Mesendoderm (in vitro differentiated cells): ENCODE data around the gene CPNE1.
A peak's percentile ranks its signal among the peaks of the same experiment; 100 is the strongest.

Source experiments
- DNase-seq: peaks from one replicate; pipeline ENCODE4 v3.0.0; 2013
- H2AK5ac ChIP-seq: 2 replicates; pipeline ENCODE4 v1.6.1; 2013; ENCODE audit warnings: low read length, inconsistent platforms
- H2BK120ac ChIP-seq: 2 replicates; pipeline ENCODE4 v1.6.1; 2013; ENCODE audit warnings: low read depth, mild to moderate bottlenecking, low read length, moderate library complexity, mixed read lengths
- H2BK15ac ChIP-seq: replicated peaks from 2 replicates; pipeline ENCODE4 v1.6.1; 2013; ENCODE audit warnings: low read depth, mild to moderate bottlenecking, moderate library complexity
- H2BK5ac ChIP-seq: 2 replicates; pipeline ENCODE4 v1.6.1; 2013; ENCODE audit warnings: low read length, inconsistent platforms
- H3K18ac ChIP-seq: 2 replicates; pipeline ENCODE4 v1.6.1; 2013; ENCODE audit warnings: mild to moderate bottlenecking, low read length, mixed read lengths
- H3K23ac ChIP-seq: one replicate; pipeline ENCODE4 v1.6.1; 2013; ENCODE audit warnings: low read length
- H3K27ac ChIP-seq: 2 replicates; pipeline ENCODE4 v1.5.1; 2013; ENCODE audit warnings: low read depth, mild to moderate bottlenecking, inconsistent platforms, low read length, moderate library complexity
- H3K27me3 ChIP-seq: 2 replicates; pipeline ENCODE4 v1.6.1; 2013; ENCODE audit warnings: low read length, control low read depth, mild to moderate bottlenecking, inconsistent platforms; ENCODE audit not compliant: insufficient read depth, poor library complexity
- H3K36me3 ChIP-seq: 2 replicates; pipeline ENCODE4 v1.6.1; 2013; ENCODE audit warnings: low read length, inconsistent platforms; ENCODE audit not compliant: control insufficient read depth, insufficient read depth
- H3K4ac ChIP-seq: one replicate; pipeline ENCODE4 v1.6.1; 2013; ENCODE audit warnings: low read depth, mild to moderate bottlenecking, low read length, moderate library complexity
- H3K4me1 ChIP-seq: 2 replicates; pipeline ENCODE4 v1.6.1; 2013; ENCODE audit warnings: low read depth, low read length, inconsistent platforms; ENCODE audit not compliant: control insufficient read depth
- H3K4me2 ChIP-seq: 2 replicates; pipeline ENCODE4 v1.6.1; 2013; ENCODE audit warnings: low read length
- H3K4me3 ChIP-seq: 2 replicates; pipeline ENCODE4 v1.5.1; 2013; ENCODE audit warnings: mild to moderate bottlenecking, low read length
- H3K56ac ChIP-seq: one replicate; pipeline ENCODE4 v1.6.1; 2013; ENCODE audit warnings: low read length
- H3K79me1 ChIP-seq: 2 replicates; pipeline ENCODE4 v1.6.1; 2013; ENCODE audit warnings: low read length, inconsistent platforms
- H3K79me2 ChIP-seq: 2 replicates; pipeline ENCODE4 v1.6.1; 2013; ENCODE audit warnings: mild to moderate bottlenecking, low read length; ENCODE audit not compliant: control insufficient read depth, insufficient read depth
- H3K9ac ChIP-seq: 2 replicates; pipeline ENCODE4 v1.6.1; 2013; ENCODE audit warnings: low read length, inconsistent platforms
- H4K5ac ChIP-seq: one replicate; pipeline ENCODE4 v1.6.1; 2013; ENCODE audit warnings: low read length
- H4K8ac ChIP-seq: one replicate; pipeline ENCODE4 v1.6.1; 2013; ENCODE audit warnings: low read depth, mild to moderate bottlenecking, control low read depth, low read length, moderate library complexity
- WGBS: extraction: QIAGEN DNeasy Blood & Tissue Kit; methylation state at CpG from one replicate; pipeline ENCODE4 v1.1.7; 2013; ENCODE audit warnings: low lambda C conversion rate, missing lambda C conversion rate; ENCODE audit not compliant: insufficient coverage; ENCODE audit errors: extremely low coverage; 5-methylcytosine and 5-hydroxymethylcytosine counted together

Gene CPNE1

GRCh38 chr20:35699127-35699956 lies 34.6 kb upstream of the CPNE1 start, which contains the start of the genes NFS1 and ROMO1:
Gene NFS1, minus strand, starts transcription at chr20:35699352. Its CDS starts 64 bp downstream, at chr20:35699288.
Gene ROMO1, plus strand, starts transcription at chr20:35699405. Its CDS starts 228 bp downstream, at chr20:35699633.
- Histone ChIP-seq H4K8ac (no peak within 1 kb of the TSS), H2BK5ac (peak within 1 kb of the TSS; percentile 77), H3K18ac (peak within 1 kb of the TSS; percentile 15), H3K27me3 (no peaks in the 10 kb centered on the region), H3K27ac (peak within 1 kb of the TSS; percentile 83), H4K5ac (no peak within 1 kb of the TSS), H3K4me1 (no peaks in the 10 kb centered on the region), H2BK120ac (no peak within 1 kb of the TSS), H2BK15ac (no peak within 1 kb of the TSS), H3K36me3 (peaks cover under 1% of the 10 kb centered on the region), H3K23ac (no peak within 1 kb of the TSS), H2AK5ac (no peak within 1 kb of the TSS), H3K79me2 (peaks cover 1% of the 10 kb centered on the region), H3K9ac (peak within 1 kb of the TSS; percentile 98), H3K4ac (peak within 1 kb of the TSS; percentile 87), H3K79me1 (peaks cover 2% of the 10 kb centered on the region), H3K4me3 (peak within 1 kb of the TSS; percentile 98), H3K56ac (peak within 1 kb of the TSS; percentile 100), H3K4me2 (peak within 1 kb of the TSS; percentile 95)
- no CpG with 5 or more reads among the region's 81 CpGs for WGBS
- peak; percentile 95 for DNase-seq

GRCh38 chr20:35698298-35699126 lies 33.8 kb upstream of the CPNE1 start:
- no peak overlapping the region for H2BK15ac ChIP-seq
- peak overlapping the region; percentile 98 for H3K9ac ChIP-seq
- peaks cover 2% of the 10 kb centered on the region for H3K79me1 ChIP-seq
- peaks cover 1% of the 10 kb centered on the region for H3K79me2 ChIP-seq
- peak; percentile 34 for DNase-seq
- no peak overlapping the region for H4K5ac ChIP-seq
- H3K4me2 ChIP-seq: peak overlapping the region; percentile 79
- H3K4ac ChIP-seq: peak overlapping the region; percentile 47
- no CpG with 5 or more reads among the region's 37 CpGs for WGBS
- H2BK120ac ChIP-seq: no peak overlapping the region
- no peaks in the 10 kb centered on the region for H3K27me3 ChIP-seq
- H2BK5ac ChIP-seq: no peak overlapping the region
- H3K56ac ChIP-seq: peak overlapping the region; percentile 83
- no peak overlapping the region for H4K8ac ChIP-seq
- no peak overlapping the region for H3K23ac ChIP-seq
- H3K4me3 ChIP-seq: peak overlapping the region; percentile 56
- peak overlapping the region; percentile 83 for H3K27ac ChIP-seq
- no peak overlapping the region for H2AK5ac ChIP-seq
- no peaks in the 10 kb centered on the region for H3K36me3 ChIP-seq
- H3K4me1 ChIP-seq: no peaks in the 10 kb centered on the region
- no peak overlapping the region for H3K18ac ChIP-seq

- no peak for DNase-seq
- Histone ChIP-seq H3K36me3 (no peaks in the 10 kb centered on the region), H3K27me3 (no peaks in the 10 kb centered on the region), H3K9ac (peak overlapping the region; percentile 15), H3K4me1 (no peaks in the 10 kb centered on the region), H2AK5ac (no peak overlapping the region), H3K4me2 (no peak overlapping the region), H3K79me1 (peaks cover 2% of the 10 kb centered on the region), H2BK15ac (no peak overlapping the region), H2BK120ac (no peak overlapping the region), H2BK5ac (no peak overlapping the region), H4K5ac (no peak overlapping the region), H3K56ac (no peak overlapping the region), H3K18ac (no peak overlapping the region), H3K4ac (no peak overlapping the region), H3K23ac (no peak overlapping the region), H4K8ac (no peak overlapping the region), H3K27ac (no peak overlapping the region), H3K4me3 (no peak overlapping the region), H3K79me2 (peaks cover 1% of the 10 kb centered on the region)
- 100% methylated on average over 1 of the region's 9 CpGs for WGBS
Measured at GRCh38 chr20:35697696-35698297, 33.1 kb upstream of the CPNE1 start.

- no CpG with 5 or more reads among the region's 4 CpGs for WGBS
- Histone ChIP-seq H3K18ac (no peak overlapping the region), H3K79me2 (peaks cover 1% of the 10 kb centered on the region), H3K4me1 (no peaks in the 10 kb centered on the region), H4K8ac (no peak overlapping the region), H2BK5ac (no peak overlapping the region), H2BK15ac (no peak overlapping the region), H3K4me3 (no peak overlapping the region), H3K56ac (no peak overlapping the region), H3K23ac (no peak overlapping the region), H2AK5ac (no peak overlapping the region), H3K9ac (no peak overlapping the region), H3K36me3 (no peaks in the 10 kb centered on the region), H4K5ac (no peak overlapping the region), H2BK120ac (no peak overlapping the region), H3K27ac (no peak overlapping the region), H3K4me2 (no peak overlapping the region), H3K4ac (no peak overlapping the region), H3K27me3 (no peaks in the 10 kb centered on the region), H3K79me1 (peaks cover 2% of the 10 kb centered on the region)
- DNase-seq: no peak
Measured at GRCh38 chr20:35695978-35696377, 31.3 kb upstream of the CPNE1 start.

GRCh38 chr20:35695245-35695749 lies 30.6 kb upstream of the CPNE1 start:
- Histone ChIP-seq H3K4ac (no peak overlapping the region), H4K5ac (no peak overlapping the region), H3K9ac (no peak overlapping the region), H3K36me3 (no peaks in the 10 kb centered on the region), H3K4me2 (no peak overlapping the region), H2BK15ac (no peak overlapping the region), H3K27ac (no peak overlapping the region), H3K18ac (no peak overlapping the region), H3K23ac (no peak overlapping the region), H3K4me3 (no peak overlapping the region), H3K27me3 (no peaks in the 10 kb centered on the region), H2BK120ac (no peak overlapping the region), H2AK5ac (no peak overlapping the region), H2BK5ac (no peak overlapping the region), H3K79me2 (peaks cover 1% of the 10 kb centered on the region), H3K79me1 (peaks cover 2% of the 10 kb centered on the region), H3K56ac (no peak overlapping the region), H3K4me1 (no peaks in the 10 kb centered on the region), H4K8ac (no peak overlapping the region)
- no CpG with 5 or more reads among the region's 2 CpGs for WGBS
- DNase-seq: no peak
